Heart left ventricle (tissue), 16 donors: Measurements from ENCODE around the gene PPRC1. TPM values are rescaled to one million over a fixed set of nuclear protein-coding genes. Genes with fewer than 3 reads are reported as not detected.

Experiments used
- ATAC-seq, 4 donors: fragments of 200-7000 bp; cut with Tn5 transposase; one replicate each; pipeline ENCODE4 v1.9.1; 2020 to 2022; ENCODE audit warnings: moderate library complexity in 4 of 4, mild to moderate bottlenecking in 3 of 4, moderate number of reproducible peaks in 1 of 4
- DNase-seq, 5 donors: peaks; one replicate each; pipeline ENCODE4 v3.0.0-alpha.2; 2020
- H3K27ac ChIP-seq, 12 donors: fragments of 200-600 bp; sonication (generic) in 4 of 12; one replicate each; pipeline versions ENCODE4 v1.5.0 to v1.8.0; 2016 to 2022; ENCODE audit warnings: mild to moderate bottlenecking in 2 of 12
- H3K27me3 ChIP-seq, 9 donors: fragments of 200-600 bp; sonication (generic) in 2 of 9; one replicate each; pipeline versions ENCODE4 v1.5.1 to v1.8.0; 2016 to 2022; ENCODE audit warnings: mild to moderate bottlenecking in 3 of 9
- H3K36me3 ChIP-seq, 9 donors: fragments of 200-600 bp; sonication (generic) in 2 of 9; one replicate each; pipeline versions ENCODE4 v1.5.0 to v1.8.0; 2018 to 2022; ENCODE audit warnings: mild to moderate bottlenecking in 2 of 9
- H3K4me1 ChIP-seq, 12 donors: fragments of 200-600 bp; sonication (generic) in 4 of 12; one replicate each; pipeline versions ENCODE4 v1.5.0 to v1.8.0; 2016 to 2022; ENCODE audit warnings: mild to moderate bottlenecking in 3 of 12
- H3K4me3 ChIP-seq, 12 donors: fragments of 200-600 bp; sonication (generic) in 4 of 12; one replicate each; pipeline versions ENCODE4 v1.5.0 to v1.8.0; 2017 to 2022; ENCODE audit warnings: mild to moderate bottlenecking in 9 of 12, moderate library complexity in 4 of 12
- H3K9me3 ChIP-seq, 12 donors: fragments of 200-600 bp; sonication (generic) in 4 of 12; one replicate each; pipeline versions ENCODE4 v1.5.0 to v1.8.0; 2016 to 2022; ENCODE audit warnings: mild to moderate bottlenecking in 1 of 12
- POLR2A ChIP-seq, 2 donors: fragments of 450-650 bp; IDR thresholded peaks; one replicate each; pipeline ENCODE4 v1.6.1; 2017; ENCODE audit warnings: antibody characterized with exemption in 2 of 2, mild to moderate bottlenecking in 2 of 2, moderate library complexity in 2 of 2
- WGBS, 4 donors: extraction: QIAGEN DNeasy Blood & Tissue Kit in 2 of 4; methylation state at CpG; one replicate each; pipeline versions ENCODE4 v1.1.5 to v1.1.7; 2013 to 2018; 5-methylcytosine and 5-hydroxymethylcytosine counted together
- intact Hi-C, 10 donors: fragments of 100-400 bp; cut with DNase I; formaldehyde crosslinking; loops; one replicate each; pipeline versions ENCODE4 v1.11.1 to v1.14.2; 2022
- polyA plus RNA-seq, 2 donors: library from polyadenylated mRNA; stranded (reverse); fragments of 200-250 nt; gene quantifications; one replicate each; pipeline ENCODE4 v1.2.3, GENCODE V29; 2013
- total RNA-seq, 9 donors: library from RNA; depleted of rRNA in 2 of 9; stranded (reverse); fragments of >200 nt in 2 of 9; fragmentation: NEBNext Ultra II Directional in 3 of 9; extraction: Animal tissue kit (Norgen Biotek cat#: 25700) in 3 of 9; gene quantifications; one replicate each; pipeline versions ENCODE4 v1.1.0 to v1.2.4, GENCODE V29; 2016 to 2023
- TF ChIP-seq, protein P1 (sequence below), 12 donors: fragments of 200-600 bp; sonication (generic) in 4 of 12; IDR thresholded peaks; one replicate each; pipeline versions ENCODE4 v1.5.0 to v1.8.0; 2018 to 2022; ENCODE audit warnings: antibody characterized with exemption in 12 of 12, mild to moderate bottlenecking in 5 of 12
- donor health status: ischemic (EF 13 %, LVEDD 7.1; RV severe dilation, severe dysfunction).
- donor health status: healthy with polysubstance abuse.
- donor health status: DM: no; HTN: yes; CAD: no.
- donor health status: DM: no; HTN: no; CAD: no.
- donor health status: ischemic (EF 25% LVEDD 6.9; RV normal size, moderate dysfunction).
- donor health status: ischemic (EF 25% LVEDD 5.7; RV mildly dilated, moderate dysfunction).
- donor health status: healthy.
- donor health status: DM: yes; HTN: yes; CAD: no.
- donor health status: ischemic (EF 35%, LVEDD 5.7; RV mildly dilated, moderate dysfunction).
- donor health status: nonischemic (EF 11% LVEDD 7.7; RV severe dilation, severe dysfunction).
- donor health status: DM: yes; HTN: yes; CAD: no.
- donor health status: PGD.
- donor health status: ischemic (EF 29% LVEDD 5.4; RV normal size, mild dysfunction).
- donor health status: nonischemic (EF 23%, LVEDD 6.1; RV moderate dilation, normal function).

The PPRC1 gene
- total and polyA plus RNA-seq, 11 donors: 10.0 to 21.5 (median 14.9) TPM

DNA sequence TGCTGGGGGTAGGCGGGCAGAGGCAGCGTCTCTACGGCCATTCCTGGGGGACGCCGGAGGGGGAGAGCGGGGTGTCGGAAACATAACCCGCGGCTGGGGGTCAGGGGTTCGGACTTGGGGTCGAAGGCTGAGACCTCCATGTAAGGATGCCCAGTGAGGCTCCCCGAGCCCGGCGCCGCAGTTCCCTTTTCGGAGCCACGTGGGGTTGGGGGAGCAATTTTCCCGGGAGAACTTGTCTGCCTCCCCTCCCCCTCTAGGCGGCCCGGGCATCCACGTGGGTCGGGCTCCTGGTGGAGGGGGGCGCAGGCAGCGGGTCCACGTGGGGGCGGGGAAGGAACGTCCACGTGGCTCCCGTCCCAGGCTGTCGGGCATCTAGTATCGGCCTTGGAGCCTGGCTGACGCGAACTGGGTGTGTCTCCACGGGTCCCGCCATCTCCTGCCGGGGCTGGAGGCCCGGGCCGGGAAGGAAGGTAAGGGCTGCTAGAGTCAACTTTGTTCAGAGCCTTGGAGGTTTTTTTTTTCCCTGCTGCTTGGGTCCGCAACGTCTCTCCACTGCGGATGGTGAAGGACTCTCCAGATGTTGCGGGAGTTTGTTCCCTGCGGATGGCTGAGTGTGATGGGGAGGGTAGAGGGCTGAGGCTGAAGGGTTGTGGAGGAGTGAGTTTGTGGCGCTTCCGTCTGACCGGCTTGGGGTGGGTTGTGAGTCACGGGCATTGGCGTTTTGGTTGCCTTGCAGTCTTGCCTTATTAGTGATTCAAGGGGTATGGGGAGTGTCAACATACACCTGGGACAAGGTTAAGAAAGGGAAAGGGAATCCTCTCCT is 744 bp downstream of the PPRC1 start:
- Histone ChIP-seq H3K9me3 (no peaks in the 10 kb centered on the region), H3K27me3 (no peaks in the 10 kb centered on the region), H3K36me3 (peaks cover 0 to 13% (median 9%) of the 10 kb centered on the region in 9 donors), H3K4me3 (peak overlapping the region; percentile 67 to 99 (median 87)), H3K4me1 (peaks cover 0 to 46% (median 32%) of the 10 kb centered on the region in 12 donors), H3K27ac (peak overlapping the region; percentile 75 to 99 (median 96))
- DNase-seq (peak; percentile 78 to 85 (median 82)), ATAC-seq (peak; percentile 16 to 59 (median 52))
- 0 to 2% (median 1%) methylated on average over 32 to 48 of the region's 48 CpGs for WGBS, 4 donors
- no peak for TF ChIP-seq POLR2A (IDR thresholded peaks at IDR 0.05)
- TF ChIP-seq, protein P1, sequence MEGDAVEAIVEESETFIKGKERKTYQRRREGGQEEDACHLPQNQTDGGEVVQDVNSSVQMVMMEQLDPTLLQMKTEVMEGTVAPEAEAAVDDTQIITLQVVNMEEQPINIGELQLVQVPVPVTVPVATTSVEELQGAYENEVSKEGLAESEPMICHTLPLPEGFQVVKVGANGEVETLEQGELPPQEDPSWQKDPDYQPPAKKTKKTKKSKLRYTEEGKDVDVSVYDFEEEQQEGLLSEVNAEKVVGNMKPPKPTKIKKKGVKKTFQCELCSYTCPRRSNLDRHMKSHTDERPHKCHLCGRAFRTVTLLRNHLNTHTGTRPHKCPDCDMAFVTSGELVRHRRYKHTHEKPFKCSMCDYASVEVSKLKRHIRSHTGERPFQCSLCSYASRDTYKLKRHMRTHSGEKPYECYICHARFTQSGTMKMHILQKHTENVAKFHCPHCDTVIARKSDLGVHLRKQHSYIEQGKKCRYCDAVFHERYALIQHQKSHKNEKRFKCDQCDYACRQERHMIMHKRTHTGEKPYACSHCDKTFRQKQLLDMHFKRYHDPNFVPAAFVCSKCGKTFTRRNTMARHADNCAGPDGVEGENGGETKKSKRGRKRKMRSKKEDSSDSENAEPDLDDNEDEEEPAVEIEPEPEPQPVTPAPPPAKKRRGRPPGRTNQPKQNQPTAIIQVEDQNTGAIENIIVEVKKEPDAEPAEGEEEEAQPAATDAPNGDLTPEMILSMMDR (IDR thresholded peaks at IDR 0.05): no peak
- intact Hi-C loops: loop anchor here in 5 of 10 donors (1.0 to 2.0 kb wide), 3 partner anchors 17 to 19 kb away; partner anchors contain the start of gene NOLC1 (in 4 of the 5)

DNA sequence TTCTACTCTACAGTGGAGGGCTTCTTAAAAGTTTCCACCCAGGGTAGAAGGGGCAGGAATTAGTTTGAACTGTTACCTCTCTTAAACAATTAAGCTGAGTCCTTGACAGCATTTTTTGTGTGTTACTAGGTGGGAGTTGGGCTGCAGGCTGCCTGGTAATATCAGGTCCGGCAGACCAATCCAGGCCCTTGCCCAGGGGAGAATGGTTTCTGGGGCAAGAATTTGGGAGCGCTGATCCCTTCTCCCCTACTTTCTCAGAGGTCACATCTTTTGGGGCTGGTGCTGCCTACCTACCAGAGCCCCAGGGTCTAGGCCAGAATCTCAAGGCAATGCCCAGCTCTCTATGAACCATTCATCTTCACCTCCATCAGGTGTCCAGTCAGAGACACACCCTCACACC is 1.6 kb downstream of the PPRC1 start:
- Histone ChIP-seq H3K27ac (peak overlapping the region in 8 of 12 donors; percentile 86 to 99 (median 96)), H3K4me1 (peaks cover 0 to 46% (median 32%) of the 10 kb centered on the region in 12 donors), H3K27me3 (no peaks in the 10 kb centered on the region), H3K36me3 (peaks cover 0 to 21% (median 17%) of the 10 kb centered on the region in 9 donors), H3K9me3 (no peaks in the 10 kb centered on the region), H3K4me3 (peak overlapping the region in 9 of 12 donors; percentile 86 to 99 (median 91))
- DNase-seq (no peak), ATAC-seq (no peak)
- no peak for TF ChIP-seq POLR2A (IDR thresholded peaks at IDR 0.05)
- TF ChIP-seq, protein P1 (IDR thresholded peaks at IDR 0.05): no peak
- 46 to 76% (median 63%) methylated on average over 2 of the region's 2 CpGs for WGBS, 4 donors
- intact Hi-C loops: no loop called here

DNA sequence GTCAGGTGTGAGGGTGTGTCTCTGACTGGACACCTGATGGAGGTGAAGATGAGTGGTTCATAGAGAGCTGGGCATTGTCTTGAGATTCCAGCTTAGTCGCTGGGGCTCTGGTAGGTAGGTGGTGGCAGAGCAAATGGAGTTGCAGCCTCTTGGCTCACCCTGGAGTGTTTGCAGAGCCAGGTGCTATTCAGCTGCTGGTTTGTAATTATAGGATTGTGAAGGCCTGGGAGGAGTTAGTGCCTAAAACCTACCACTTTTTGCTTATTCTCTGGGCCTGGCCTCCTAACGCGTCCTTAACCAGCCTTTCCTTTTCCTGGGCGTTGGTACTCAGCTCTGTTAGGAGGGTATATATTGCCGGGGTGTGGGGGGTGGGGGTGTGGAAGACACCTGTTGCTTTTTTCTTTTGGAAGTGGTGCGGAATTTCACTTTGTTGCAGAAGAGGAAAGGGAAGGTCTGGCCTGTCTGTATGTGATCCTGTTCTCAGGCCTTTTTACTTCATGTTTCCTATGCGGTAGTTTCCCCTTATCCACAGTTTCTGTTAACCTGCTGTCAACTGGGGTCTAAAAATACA is 3.2 kb downstream of the PPRC1 start:
- intact Hi-C loops: no loop called here
- TF ChIP-seq, protein P1 (IDR thresholded peaks at IDR 0.05): no peak
- no peak for TF ChIP-seq POLR2A (IDR thresholded peaks at IDR 0.05)
- Histone ChIP-seq H3K27ac (peak overlapping the region in 4 of 12 donors; percentile 31 to 53 (median 36)), H3K4me3 (no peak overlapping the region), H3K4me1 (peaks cover 0 to 46% (median 32%) of the 10 kb centered on the region in 12 donors), H3K36me3 (peaks cover 3 to 37% (median 34%) of the 10 kb centered on the region in 9 donors), H3K9me3 (no peaks in the 10 kb centered on the region), H3K27me3 (no peaks in the 10 kb centered on the region)
- ATAC-seq (no peak), DNase-seq (no peak)
- WGBS, 4 donors: 51 to 66% (median 63%) methylated on average over 7 of the region's 7 CpGs
